Measurements from ENCODE around the gene STX16.

STX16 gene

DNA sequence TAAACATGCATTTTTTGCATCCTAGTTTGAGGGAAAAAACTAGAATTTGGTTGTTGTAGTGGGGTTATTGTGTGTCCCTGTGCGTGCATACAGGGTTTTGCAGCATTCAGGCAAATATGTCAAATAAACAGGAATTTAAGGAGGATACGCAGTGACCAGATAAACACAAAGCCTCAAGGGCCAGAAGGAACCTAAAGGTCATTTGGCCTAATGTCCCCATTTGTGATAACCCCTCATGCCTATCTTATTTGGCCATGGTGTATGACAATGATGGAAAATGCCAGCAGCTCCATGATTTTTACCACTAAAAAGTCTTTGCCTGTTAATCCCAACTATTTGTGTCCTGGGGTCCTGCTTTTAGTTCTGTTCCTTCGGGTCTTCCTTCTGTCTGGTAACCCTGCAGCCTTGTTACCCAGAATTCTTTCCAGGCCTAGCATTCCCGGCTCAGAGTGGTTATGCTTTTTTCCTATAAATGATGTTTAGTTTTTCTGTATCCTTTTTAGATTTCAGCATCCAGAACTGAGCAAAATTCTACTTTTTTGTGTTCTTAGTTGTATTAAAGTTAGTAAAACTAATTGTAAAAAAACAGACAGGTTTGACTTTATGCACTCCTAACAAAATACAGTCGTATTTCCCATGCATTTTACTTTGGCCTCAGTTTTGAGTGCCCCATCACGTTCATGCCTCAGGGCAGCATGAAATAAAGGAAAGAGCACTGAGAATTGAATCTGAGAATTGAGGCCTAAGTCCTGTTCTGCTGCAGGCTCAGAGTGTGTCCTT, 4.4 kb downstream of the STX16 start:
- DNase-seq (ENCODE audit: low spot score), result no peak

DNA sequence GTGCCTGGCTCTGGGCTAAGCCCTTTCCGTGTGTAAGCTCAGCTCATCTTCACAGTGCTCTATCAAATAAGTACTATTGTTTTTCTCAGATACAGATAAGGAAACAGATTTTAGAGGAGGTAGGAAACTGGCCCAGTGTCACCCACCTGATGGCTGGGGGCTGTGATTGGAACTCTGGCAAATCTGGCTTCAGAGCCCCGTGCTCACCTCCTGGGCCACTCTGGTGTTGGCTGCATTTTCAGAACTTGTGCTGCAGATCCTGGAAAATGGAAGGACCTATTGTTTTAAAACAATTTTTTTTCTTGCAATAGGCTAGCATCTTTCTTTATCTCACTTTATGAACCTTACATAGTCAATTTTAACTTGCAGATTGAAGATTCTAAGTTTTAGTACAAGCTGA, 5.7 kb downstream of the STX16 start:
- DNase-seq (ENCODE audit: low spot score), result no peak

DNA sequence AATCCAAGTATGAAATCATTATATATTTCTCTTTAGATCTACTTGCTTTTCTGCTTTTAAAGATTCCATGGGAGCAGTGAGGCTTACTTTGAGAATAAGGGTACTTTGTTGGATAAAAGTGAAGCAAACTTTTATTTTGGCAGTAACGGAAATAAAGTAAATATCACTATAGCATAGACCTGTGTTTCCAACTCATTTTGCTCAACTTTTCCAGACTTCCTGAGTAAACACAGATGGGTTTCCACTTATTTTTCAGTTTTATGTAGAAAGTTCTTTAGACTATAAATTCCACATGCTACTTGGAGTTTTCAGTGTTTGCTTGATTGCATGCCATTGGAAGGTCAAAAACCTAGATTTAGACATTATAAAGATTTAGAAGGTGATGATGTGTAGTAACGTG, 6.2 kb downstream of the STX16 start:
- DNase-seq (ENCODE audit: low spot score), result no peak

GRCh38 chr20:58657986-58658385, 6.9 kb downstream of the STX16 start:
- no peak for DNase-seq (ENCODE audit: low spot score)

DNA sequence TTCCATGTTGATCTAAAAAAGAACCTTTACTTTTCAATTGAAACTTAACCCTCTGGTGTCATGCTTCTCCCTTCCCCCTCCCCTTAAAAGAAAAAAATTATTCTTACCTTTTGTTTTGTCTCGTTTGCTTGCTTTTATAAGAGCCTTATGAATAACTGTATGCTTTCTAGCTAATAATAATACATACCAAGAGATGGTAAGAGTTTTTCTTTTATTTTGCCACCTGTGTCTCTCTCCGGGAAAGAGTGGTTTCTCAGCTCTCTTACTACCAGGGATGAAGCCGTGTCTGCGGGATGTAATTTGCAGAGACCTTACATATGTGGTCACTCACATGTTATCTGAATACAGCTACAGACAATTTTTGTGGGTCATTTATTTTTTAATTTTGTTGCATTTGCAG, 7.7 kb downstream of the STX16 start:
- no peak for DNase-seq (ENCODE audit: low spot score)

GRCh38 chr20:58659841-58660240, 8.8 kb downstream of the STX16 start:
- no peak for DNase-seq (ENCODE audit: low spot score)

- no peak for DNase-seq (ENCODE audit: low spot score)
These were observed 9.9 kb downstream of the STX16 start for GRCh38 chr20:58660855-58661597.

- DNase-seq (ENCODE audit: low spot score), result no peak
These were observed 10.8 kb downstream of the STX16 start for GRCh38 chr20:58661598-58662473.

DNA sequence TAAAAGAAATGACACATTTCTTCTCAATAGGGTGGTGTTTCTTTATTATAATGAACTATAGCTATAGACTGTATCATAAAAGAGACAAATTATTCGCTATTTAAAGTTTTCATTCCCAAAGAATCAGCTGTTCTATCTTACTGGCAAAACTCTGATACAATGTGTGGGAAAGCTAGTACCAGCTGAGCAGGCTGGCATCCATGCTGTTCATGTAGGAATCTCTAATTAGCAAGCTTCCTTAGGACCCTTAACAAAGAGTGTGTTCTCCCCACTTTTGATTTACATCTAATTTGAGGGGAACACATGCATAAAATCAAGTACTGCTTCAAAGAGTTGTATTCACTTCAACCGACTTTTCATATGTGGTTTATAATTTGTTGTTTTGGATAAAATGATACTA, 13.2 kb downstream of the STX16 start:
- no peak for DNase-seq (ENCODE audit: low spot score)

DNA sequence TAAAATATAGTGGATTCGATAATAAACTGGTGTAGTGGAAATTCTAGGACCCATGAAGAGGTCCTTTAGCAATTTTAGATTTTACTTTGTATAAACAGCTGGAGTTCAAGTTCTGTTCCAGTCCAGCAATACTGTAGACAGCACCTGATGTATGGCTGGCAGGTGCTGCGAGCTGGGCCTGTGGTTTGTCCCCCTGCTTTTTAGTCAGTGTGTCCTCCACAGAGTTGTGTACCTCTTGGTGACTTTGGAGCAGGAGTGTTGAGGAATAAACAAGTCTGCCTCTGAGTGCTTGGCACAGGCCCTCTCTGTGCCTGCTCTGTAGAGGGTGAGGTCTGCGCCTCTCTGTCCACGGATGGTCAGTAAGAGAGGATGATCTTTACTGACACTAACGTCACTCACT, 13.8 kb downstream of the STX16 start:
- no peak for DNase-seq (ENCODE audit: low spot score)

DNA sequence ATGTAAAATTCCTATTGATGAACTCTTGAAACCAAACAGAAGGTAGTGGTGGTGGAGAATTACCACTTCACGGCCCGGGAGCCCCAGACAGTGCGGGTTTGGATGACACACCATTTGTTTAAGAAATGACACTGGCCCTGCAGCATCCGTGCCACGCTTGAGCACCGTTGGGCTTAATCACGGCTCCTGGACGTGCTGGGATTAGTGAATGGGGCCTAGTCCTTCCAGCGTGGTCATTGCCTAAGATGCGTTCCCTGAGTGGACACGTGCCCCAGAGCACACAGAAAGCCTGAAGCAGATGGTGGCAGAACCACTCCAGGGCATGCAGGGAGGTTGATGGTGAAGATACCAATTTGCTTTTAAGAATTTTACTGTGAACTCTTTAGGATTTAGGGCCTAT, 14.5 kb downstream of the STX16 start:
- DNase-seq (ENCODE audit: low spot score), result no peak

DNA sequence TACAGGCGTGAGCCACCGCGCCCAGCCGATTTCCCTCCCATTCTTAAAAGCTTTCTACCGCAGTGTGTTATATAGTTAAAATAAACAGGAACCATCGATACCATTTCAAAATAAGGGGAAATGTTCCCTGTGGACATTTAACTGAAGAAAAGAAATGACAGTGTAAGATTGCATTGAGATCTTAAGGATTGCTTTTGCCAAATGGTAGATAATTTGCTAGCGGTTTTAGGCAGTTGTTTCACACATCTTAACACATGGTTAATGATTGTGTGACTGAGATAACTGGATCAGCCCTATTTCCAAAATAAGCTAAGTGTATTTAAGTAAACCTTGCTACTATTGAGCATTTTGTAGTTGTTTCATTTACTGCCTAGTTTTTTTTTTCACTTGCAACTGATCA, 15.6 kb downstream of the STX16 start:
- no peak for DNase-seq (ENCODE audit: low spot score)

- DNase-seq (ENCODE audit: low spot score), result no peak
These were observed 16.9 kb downstream of the STX16 start for GRCh38 chr20:58667975-58668374.

GRCh38 chr20:58668901-58669286, 17.8 kb downstream of the STX16 start:
- DNase-seq (ENCODE audit: low spot score), result no peak

DNA sequence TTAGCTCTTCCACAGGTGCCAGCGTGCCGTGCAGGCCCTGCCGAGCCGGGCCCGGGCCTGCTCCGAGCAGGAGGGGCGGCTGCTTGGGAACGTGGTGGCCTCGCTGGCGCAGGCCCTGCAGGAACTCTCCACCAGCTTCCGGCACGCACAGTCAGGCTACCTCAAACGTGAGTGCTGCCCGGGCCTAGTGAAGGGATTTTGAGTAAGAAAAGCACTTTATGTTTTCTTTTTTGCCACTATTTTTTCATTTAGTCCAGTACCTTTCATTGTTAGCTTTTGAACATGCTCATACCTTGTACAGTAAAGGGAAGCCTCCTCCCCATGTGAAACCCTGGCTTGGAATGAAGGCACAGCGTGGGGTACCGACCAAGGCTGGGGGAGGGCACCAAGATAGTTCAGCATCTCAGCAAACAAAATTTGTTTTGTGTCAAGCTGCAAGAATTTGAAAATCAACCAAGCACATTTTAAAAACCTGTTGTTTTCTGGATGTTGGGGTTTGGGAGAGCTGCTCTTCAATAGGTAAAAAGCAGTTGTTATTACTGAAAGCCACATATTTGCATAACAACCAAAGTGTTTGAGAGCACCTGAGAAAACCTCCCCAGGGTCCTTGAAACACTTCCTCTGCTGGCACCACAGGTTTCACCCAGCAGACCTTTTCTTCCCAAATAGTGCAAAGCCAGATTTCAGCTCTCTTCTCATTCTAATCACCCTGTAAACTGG, 18.4 kb downstream of the STX16 start:
- no peak for DNase-seq (ENCODE audit: low spot score)

DNA sequence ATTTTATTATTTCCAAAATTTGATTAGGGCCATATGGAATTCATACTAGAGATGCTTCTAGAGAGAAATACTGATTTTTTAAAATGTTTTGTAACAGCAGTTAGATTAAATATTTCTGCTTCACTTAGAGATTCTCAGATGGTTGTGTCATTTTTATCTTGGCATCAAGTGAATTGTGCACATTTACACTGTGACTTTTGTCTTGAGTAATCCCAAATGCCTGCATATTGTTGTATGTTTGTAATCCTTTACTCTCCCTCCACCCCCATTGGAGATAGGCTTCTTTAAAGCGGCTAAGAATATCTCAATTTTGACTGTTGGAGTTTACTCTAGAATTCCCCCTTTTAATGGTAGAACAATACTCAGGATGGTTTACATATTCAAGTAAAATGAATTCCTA, 19.0 kb downstream of the STX16 start:
- DNase-seq (ENCODE audit: low spot score), result no peak

GRCh38 chr20:58670659-58671058, 19.6 kb downstream of the STX16 start:
- DNase-seq (ENCODE audit: low spot score), result no peak

DNA sequence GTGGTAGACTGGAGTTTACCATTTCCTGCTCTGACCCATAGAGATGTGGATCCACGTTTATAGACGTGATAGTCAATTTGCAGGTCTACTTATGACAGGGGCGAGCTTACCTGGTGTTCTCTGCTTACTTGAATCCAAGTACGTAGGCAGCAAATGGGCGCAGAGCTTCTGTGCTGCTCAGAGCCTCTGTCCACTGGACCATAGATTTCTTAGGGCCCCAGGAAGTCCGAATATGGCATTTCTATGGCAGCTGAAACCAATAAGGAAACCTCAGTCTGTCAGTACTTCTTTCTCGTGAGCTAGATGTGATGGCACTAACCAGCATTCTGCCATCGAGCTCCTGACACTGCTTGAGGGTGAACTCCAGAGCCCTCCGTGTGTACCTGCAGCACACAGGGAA, 22.0 kb downstream of the STX16 start:
- DNase-seq (ENCODE audit: low spot score), result no peak

DNA sequence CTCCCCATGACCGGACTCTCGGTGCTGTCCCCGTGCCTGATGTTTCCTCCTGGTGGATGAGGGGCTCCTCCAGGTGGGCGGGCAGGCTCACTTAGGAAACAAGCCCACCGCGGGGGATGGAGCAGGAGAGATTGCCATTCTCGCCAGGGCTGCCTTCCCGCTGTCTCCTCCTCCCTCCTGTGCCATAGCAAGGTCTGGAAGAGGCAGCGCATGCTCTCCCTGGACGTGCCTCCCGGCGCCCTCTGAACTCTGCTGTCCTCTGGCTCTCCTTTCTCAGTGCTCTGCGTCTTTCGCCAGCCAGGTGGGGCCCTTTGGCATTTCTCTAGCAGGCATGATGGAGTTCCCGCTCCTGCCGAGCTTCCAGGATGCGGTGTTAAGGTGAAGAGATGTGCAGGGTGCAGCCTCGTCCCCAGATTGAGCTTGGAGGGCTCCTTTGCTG, 24.1 kb downstream of the STX16 start:
- no peak for DNase-seq (ENCODE audit: low spot score)

DNA sequence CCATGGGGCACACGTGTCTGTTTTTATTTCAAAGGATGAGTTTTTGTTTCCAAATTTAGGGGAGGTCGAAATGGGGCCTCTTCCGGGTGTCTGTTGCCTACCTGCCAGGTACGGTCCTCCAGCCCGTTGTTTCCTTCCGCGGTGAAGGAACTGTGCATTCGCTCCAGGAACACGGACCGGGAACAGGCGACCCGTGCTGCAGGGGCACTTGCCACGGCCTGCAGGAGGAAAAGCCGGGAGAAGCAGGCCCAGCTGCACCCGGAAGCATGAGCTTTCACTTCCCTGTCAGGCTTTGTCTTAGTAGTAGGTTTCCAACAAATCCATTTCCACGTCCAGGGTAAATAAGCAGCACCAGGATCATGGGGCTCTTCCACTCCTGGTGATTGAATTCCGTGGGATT, 24.6 kb downstream of the STX16 start:
- no peak for DNase-seq (ENCODE audit: low spot score)

- DNase-seq (ENCODE audit: low spot score), result no peak
These were observed 25.1 kb downstream of the STX16 start for GRCh38 chr20:58676161-58676560.

GRCh38 chr20:58677079-58677604, 26.1 kb downstream of the STX16 start:
- no peak for DNase-seq (ENCODE audit: low spot score)
